Kidney epithelial cell (primary cell): ENCODE data around the gene SELENOF. TPM values are rescaled to one million over a fixed set of nuclear protein-coding genes. Genes with fewer than 3 reads are reported as not detected.

Source experiments
- DNase-seq: peaks from one replicate; pipeline ENCODE4 v3.0.0-alpha.2; 2010; ENCODE audit warnings: low read depth
- H3K27me3 ChIP-seq: 2 replicates; pipeline ENCODE4 v1.6.0; 2011; ENCODE audit warnings: low read length; ENCODE audit not compliant: control insufficient read depth, insufficient read depth
- H3K36me3 ChIP-seq: 2 replicates; pipeline ENCODE4 v1.5.1; 2011; ENCODE audit warnings: low read length; ENCODE audit not compliant: control insufficient read depth, insufficient read depth
- H3K4me3 ChIP-seq: 2 replicates; pipeline ENCODE4 v1.5.1; 2011; ENCODE audit warnings: low read depth, mild to moderate bottlenecking, control low read depth, low read length
- total RNA-seq: library from RNA; depleted of rRNA; stranded (reverse); fragments of >200 nt; gene quantifications from 2 replicates; pipeline ENCODE4 v1.2.3, GENCODE V29; 2015
- TF ChIP-seq, protein P1 (sequence below): IDR thresholded peaks from 2 replicates; pipeline ENCODE4 v1.5.1; 2011; ENCODE audit warnings: mild to moderate bottlenecking, moderate library complexity, low read length, control low read depth, inconsistent platforms; ENCODE audit not compliant: insufficient read depth, poor library complexity, severe bottlenecking

Gene SELENOF
- total RNA-seq, 1 donor from 2014 or later = 186 TPM

DNA sequence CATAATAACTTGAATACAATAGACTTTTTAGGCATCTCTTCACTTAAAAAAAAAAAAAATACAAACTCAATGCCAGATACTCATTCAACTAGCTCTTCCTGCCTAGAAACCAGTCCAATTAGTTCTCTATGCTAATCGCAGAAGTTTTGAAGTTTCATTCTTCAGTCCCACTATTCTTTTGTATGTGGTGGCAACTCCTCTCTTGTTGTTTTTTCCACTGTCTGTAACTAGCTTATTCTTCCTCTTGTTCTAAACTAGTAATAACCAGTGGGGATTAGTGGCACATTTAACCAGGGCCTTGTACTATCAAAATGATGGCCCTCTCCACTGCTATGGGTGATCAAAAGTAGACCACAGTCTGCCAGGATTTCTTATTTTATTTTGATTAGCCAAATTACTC lies 52.5 kb downstream of the SELENOF start:
- H3K4me3 ChIP-seq = no peak overlapping the region
- no peaks in the 10 kb centered on the region for H3K36me3 ChIP-seq
- H3K27me3 ChIP-seq = no peaks in the 10 kb centered on the region
- no peak for DNase-seq
- TF ChIP-seq, protein P1, sequence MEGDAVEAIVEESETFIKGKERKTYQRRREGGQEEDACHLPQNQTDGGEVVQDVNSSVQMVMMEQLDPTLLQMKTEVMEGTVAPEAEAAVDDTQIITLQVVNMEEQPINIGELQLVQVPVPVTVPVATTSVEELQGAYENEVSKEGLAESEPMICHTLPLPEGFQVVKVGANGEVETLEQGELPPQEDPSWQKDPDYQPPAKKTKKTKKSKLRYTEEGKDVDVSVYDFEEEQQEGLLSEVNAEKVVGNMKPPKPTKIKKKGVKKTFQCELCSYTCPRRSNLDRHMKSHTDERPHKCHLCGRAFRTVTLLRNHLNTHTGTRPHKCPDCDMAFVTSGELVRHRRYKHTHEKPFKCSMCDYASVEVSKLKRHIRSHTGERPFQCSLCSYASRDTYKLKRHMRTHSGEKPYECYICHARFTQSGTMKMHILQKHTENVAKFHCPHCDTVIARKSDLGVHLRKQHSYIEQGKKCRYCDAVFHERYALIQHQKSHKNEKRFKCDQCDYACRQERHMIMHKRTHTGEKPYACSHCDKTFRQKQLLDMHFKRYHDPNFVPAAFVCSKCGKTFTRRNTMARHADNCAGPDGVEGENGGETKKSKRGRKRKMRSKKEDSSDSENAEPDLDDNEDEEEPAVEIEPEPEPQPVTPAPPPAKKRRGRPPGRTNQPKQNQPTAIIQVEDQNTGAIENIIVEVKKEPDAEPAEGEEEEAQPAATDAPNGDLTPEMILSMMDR = no peak

DNA sequence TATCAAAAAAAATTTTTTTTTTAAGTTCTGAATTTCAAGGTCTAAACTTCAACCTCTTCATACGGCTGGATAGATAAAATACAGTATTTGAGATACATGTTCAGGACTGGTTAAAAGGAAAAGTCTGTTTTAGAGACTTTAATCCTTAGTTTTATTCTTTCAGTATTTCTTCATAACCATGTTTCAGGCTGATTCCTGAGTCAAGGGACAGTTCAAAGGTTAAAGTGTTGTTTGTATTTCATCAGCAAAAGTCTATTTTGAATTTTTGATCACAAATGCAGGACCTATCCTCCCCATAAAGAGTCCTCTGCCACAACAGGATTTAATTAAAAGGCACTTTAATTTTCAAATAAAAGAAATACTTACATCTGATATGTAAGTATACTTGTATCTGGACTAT lies 53.5 kb downstream of the SELENOF start:
- TF ChIP-seq, protein P1 = no peak
- no peak for DNase-seq
- Histone ChIP-seq H3K36me3 (no peaks in the 10 kb centered on the region), H3K27me3 (no peaks in the 10 kb centered on the region), H3K4me3 (no peak overlapping the region)

DNA sequence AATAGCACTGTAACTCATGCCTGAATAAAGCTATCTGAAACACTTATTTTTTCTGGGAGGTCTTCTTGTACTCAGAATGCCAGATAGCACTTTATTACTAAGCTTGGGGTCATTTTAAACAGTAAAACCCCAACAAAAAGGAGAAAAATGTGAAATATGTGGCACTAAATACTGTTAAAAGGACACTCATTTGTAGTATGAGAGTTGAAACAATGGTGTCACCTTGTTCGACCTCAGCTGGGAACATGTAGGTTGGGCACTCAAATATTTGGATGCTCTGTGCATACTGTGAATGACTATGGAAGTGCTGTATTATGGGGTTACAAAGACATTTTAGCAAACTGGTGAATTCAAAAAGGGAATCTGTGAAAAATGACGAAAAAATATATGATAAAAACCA lies 53.9 kb downstream of the SELENOF start:
- H3K36me3 ChIP-seq = no peaks in the 10 kb centered on the region
- no peak overlapping the region for H3K4me3 ChIP-seq
- no peaks in the 10 kb centered on the region for H3K27me3 ChIP-seq
- TF ChIP-seq, protein P1 = no peak
- no peak for DNase-seq

DNA sequence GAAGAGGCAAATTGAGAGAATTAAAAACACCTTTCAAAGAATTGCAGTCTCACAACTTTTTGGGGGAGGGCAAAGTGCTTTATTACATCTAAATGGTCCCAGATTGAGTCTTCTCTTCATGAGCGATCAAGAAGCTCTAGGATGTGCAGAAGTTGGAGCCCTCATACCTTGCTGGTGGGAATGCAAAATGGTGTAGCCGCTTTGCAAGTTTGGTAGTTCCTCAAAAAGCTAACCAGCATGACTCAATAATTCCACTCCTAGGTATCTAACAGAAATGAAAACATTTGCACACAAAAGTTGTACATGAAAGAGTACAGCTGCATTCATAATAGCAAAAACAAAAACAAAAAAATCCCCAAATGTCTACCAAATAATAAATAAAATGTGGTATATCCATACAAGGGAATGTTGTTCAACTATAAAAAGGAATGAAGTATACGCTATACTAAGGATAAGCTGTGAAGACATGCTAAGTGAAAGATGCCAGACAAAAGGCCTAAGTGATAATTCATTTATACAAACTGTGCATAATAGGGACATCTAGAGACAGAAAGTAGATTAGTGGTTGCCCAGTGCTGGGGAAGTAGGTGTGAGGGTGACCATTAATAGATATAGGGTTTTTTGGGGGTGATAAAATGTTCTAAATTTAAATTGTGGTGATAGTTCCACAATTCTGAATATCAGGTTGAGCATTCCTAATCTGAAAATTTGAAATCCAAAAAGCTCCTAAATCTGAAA lies 55.2 kb downstream of the SELENOF start:
- Histone ChIP-seq H3K36me3 (no peaks in the 10 kb centered on the region), H3K27me3 (no peaks in the 10 kb centered on the region), H3K4me3 (no peak overlapping the region)
- no peak for DNase-seq
- TF ChIP-seq, protein P1 = no peak

- H3K4me3 ChIP-seq = no peak overlapping the region
- H3K36me3 ChIP-seq = no peaks in the 10 kb centered on the region
- TF ChIP-seq, protein P1 = no peak
- no peaks in the 10 kb centered on the region for H3K27me3 ChIP-seq
- DNase-seq = no peak
Measured at GRCh38 chr1:86856196-86856595, 57.7 kb downstream of the SELENOF start.

DNA sequence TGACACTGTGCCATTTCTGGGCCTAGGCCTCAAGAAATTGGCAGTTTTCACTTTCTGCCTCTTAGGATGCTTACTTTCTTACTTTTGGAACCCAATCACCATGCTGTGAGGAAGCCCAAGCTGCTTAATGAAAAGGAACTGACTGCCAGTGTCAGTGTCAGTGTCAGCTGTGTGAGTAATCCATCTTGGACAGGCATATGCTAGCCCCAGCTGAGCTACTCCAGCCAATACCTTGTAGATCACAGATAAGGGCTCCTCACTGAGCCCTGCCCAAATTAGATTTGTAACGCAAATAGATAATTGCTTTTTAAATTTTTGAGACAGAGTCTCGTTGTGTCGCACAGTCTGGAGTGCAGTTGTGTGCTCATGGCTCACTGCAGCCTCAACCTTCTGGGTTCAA lies 59.6 kb downstream of the SELENOF start:
- no peak overlapping the region for H3K4me3 ChIP-seq
- no peak for DNase-seq
- TF ChIP-seq, protein P1 = no peak
- no peaks in the 10 kb centered on the region for H3K27me3 ChIP-seq
- no peaks in the 10 kb centered on the region for H3K36me3 ChIP-seq
